DND-41 (cell line): ENCODE measurements around the gene DUS3L.
A peak's percentile ranks its signal among the peaks of the same experiment; 100 is the strongest.

ENCODE experiments used
- EZH2 ChIP-seq: IDR thresholded peaks from 3 replicates; pipeline ENCODE4 v1.6.1; 2012; ENCODE audit warnings: borderline replicate concordance, low read depth, mild to moderate bottlenecking, moderate library complexity, low read length, inconsistent platforms; ENCODE audit not compliant: severe bottlenecking
- TF ChIP-seq, protein P1 (sequence below): IDR thresholded peaks from 2 replicates; pipeline ENCODE4 v1.5.1; 2012; ENCODE audit warnings: borderline replicate concordance, low read length, moderate library complexity, mild to moderate bottlenecking; ENCODE audit not compliant: poor library complexity, severe bottlenecking; ENCODE audit errors: extremely low read depth

DNA sequence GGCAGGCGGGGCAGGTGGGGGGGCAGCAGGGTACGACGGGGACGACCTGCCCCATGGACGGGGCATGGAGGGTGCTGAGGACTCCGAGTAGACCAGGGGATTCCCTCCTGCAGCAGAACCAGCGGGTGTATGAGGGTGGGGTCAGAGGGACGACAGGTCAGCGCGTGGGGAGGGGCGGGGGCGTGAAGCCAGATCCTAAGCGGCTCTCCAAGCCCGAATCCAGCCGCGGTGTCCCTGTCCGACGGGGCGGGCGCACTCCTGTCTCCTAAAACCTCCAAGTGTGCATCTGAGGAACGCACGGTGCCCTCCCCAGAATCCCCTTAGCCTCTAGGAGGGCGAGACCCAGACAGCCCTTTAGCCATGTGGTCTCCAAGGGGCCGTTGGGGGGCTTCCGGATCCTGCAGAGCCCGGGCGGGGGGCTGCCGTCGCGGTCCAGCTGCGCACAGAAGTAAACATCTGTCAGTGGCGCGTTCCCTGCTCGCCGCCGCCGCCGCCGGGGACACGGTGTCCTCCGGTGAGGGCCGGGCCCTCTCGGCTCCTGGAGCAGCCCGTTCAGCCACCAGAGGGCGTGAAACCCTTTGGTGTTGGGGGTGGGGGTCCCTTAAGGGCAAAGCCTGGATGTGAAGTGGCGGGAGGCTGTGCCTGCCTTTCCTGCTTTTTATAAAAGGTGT lies 14.6 kb upstream of the DUS3L start:
- TF ChIP-seq, protein P1, sequence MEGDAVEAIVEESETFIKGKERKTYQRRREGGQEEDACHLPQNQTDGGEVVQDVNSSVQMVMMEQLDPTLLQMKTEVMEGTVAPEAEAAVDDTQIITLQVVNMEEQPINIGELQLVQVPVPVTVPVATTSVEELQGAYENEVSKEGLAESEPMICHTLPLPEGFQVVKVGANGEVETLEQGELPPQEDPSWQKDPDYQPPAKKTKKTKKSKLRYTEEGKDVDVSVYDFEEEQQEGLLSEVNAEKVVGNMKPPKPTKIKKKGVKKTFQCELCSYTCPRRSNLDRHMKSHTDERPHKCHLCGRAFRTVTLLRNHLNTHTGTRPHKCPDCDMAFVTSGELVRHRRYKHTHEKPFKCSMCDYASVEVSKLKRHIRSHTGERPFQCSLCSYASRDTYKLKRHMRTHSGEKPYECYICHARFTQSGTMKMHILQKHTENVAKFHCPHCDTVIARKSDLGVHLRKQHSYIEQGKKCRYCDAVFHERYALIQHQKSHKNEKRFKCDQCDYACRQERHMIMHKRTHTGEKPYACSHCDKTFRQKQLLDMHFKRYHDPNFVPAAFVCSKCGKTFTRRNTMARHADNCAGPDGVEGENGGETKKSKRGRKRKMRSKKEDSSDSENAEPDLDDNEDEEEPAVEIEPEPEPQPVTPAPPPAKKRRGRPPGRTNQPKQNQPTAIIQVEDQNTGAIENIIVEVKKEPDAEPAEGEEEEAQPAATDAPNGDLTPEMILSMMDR = peak; percentile 74
- TF ChIP-seq EZH2 = no peak
